ENCODE data around the gene ERFL. TPM values are rescaled to one million over a fixed set of nuclear protein-coding genes. Genes with fewer than 3 reads are reported as not detected.

ERFL gene
- total RNA-seq, 1 donor from 2014 or later = not detected

DNA sequence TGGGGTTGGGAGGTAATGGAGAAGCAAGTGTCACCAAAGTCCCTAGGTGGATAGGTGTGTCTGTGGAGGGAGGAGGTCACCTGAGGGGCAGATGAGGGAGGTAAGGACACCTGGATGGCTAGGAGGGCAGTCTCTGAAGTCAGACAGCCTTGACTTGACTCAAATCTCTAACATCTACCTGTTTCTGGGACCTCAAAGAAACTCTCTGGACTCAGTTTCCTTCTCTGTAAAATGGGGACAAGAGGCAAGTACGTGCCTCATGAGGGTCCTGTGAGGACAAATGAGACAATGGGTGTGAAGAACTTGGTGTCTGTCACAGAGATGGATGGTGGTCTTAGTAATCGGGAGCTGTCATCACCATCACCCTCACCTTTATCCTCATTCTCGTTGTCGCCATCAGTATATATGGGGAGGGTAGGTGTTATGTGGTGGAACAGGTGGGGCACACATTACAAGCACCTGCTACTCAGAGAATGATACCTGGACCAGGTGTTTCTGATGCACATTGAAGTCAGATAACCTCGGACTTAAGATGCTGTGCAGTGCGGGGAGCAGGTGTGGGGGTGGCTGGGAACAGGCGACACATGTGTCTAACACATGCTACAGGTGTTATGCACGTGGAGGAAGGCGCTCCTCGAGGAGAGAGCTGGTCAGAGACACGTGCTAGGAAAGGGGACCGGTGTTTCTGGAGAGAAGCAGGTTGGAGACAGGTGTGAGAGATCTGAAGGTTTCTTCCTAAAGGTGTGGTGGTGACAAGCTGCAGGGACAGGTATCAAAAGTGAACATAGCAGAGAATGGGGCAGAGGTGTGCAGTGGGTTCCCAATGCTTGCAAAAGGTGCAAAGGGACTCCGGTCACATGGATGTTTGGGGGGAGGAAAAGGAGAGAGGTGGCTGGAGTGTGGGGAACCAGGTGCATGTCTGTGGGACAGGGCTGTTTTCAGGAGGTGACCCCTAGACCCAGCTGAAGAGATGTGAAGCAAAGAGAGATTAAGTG, 3.8 kb downstream of the ERFL start:
- H3K4me3 ChIP-seq (ENCODE audit: low read depth, low read length) = no peak overlapping the region
- TF ChIP-seq, protein P1, sequence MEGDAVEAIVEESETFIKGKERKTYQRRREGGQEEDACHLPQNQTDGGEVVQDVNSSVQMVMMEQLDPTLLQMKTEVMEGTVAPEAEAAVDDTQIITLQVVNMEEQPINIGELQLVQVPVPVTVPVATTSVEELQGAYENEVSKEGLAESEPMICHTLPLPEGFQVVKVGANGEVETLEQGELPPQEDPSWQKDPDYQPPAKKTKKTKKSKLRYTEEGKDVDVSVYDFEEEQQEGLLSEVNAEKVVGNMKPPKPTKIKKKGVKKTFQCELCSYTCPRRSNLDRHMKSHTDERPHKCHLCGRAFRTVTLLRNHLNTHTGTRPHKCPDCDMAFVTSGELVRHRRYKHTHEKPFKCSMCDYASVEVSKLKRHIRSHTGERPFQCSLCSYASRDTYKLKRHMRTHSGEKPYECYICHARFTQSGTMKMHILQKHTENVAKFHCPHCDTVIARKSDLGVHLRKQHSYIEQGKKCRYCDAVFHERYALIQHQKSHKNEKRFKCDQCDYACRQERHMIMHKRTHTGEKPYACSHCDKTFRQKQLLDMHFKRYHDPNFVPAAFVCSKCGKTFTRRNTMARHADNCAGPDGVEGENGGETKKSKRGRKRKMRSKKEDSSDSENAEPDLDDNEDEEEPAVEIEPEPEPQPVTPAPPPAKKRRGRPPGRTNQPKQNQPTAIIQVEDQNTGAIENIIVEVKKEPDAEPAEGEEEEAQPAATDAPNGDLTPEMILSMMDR (IDR thresholded peaks at IDR 0.05; ENCODE audit: insufficient read depth, low read length, poor library complexity, severe bottlenecking) = no peak
- DNase-seq (ENCODE audit: low read depth) = no peak
- peaks cover 87% of the 10 kb centered on the region for H3K27me3 ChIP-seq (ENCODE audit: control insufficient read depth, insufficient read depth, low read length)
- no peaks in the 10 kb centered on the region for H3K36me3 ChIP-seq (ENCODE audit: control insufficient read depth, insufficient read depth, low read length)

DNA sequence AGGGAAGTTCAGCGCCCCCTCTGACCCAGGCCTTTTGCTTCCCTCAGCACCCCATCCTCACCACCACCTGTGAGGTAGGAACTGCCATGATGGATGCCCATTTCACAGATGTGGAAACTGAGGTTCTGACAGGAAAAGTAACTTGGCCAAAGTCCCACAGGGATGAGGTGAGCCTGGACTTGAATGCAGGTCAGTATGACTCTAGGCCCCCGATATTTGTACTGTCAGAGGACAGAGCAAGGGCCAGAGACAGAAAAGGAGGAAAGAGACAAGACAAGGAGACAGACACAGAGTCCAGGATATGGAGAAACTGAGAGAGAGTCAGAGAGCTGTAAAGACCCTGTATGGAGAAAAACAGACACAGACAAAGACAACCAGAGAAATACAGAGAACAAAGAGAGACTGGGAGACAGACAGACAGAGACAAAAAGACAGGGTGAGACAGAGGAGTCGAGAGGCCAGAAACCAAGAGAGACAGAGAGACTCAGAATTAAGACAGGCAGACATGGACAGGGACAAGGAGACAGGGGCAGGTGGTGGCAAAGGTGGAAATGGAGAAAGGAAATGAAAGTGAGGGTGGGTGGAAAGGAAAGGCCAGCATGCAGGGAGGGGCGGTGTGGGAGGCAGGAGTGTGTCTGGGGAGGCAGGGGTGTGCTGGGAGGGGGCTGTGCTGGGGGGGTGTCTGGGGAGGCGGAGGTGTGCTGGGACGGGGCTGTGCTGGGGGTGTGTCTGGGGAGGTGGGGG, 5.0 kb downstream of the ERFL start:
- H3K36me3 ChIP-seq (ENCODE audit: control insufficient read depth, insufficient read depth, low read length) = no peaks in the 10 kb centered on the region
- DNase-seq (ENCODE audit: low read depth) = no peak
- no peak overlapping the region for H3K4me3 ChIP-seq (ENCODE audit: low read depth, low read length)
- TF ChIP-seq, protein P1 (IDR thresholded peaks at IDR 0.05; ENCODE audit: insufficient read depth, low read length, poor library complexity, severe bottlenecking) = no peak
- peaks cover 86% of the 10 kb centered on the region for H3K27me3 ChIP-seq (ENCODE audit: control insufficient read depth, insufficient read depth, low read length)

DNA sequence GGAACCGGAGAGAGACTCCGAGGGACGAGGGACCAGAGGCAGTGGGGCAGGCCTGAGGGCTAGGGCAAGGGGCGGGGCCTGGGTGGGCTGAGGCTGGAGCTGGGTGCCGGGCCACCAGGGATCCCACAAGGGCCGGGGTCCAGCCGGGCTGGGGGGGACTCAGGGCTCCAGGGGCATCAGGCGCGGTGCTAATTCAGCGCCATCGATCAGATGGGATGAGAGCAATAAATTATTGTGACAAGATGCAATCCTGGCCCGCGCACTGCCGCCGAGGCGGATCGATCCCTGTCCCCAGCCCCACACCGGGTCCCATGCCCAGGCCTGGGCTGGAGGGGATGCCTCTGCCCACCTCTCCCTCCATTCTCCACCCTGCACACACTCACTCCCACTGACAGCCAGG, 5.7 kb downstream of the ERFL start:
- Histone ChIP-seq H3K27me3 (ENCODE audit: control insufficient read depth, insufficient read depth, low read length) (peaks cover 88% of the 10 kb centered on the region), H3K4me3 (ENCODE audit: low read depth, low read length) (no peak overlapping the region), H3K36me3 (ENCODE audit: control insufficient read depth, insufficient read depth, low read length) (no peaks in the 10 kb centered on the region)
- no peak for DNase-seq (ENCODE audit: low read depth)
- TF ChIP-seq, protein P1 (IDR thresholded peaks at IDR 0.05; ENCODE audit: insufficient read depth, low read length, poor library complexity, severe bottlenecking) = no peak

DNA sequence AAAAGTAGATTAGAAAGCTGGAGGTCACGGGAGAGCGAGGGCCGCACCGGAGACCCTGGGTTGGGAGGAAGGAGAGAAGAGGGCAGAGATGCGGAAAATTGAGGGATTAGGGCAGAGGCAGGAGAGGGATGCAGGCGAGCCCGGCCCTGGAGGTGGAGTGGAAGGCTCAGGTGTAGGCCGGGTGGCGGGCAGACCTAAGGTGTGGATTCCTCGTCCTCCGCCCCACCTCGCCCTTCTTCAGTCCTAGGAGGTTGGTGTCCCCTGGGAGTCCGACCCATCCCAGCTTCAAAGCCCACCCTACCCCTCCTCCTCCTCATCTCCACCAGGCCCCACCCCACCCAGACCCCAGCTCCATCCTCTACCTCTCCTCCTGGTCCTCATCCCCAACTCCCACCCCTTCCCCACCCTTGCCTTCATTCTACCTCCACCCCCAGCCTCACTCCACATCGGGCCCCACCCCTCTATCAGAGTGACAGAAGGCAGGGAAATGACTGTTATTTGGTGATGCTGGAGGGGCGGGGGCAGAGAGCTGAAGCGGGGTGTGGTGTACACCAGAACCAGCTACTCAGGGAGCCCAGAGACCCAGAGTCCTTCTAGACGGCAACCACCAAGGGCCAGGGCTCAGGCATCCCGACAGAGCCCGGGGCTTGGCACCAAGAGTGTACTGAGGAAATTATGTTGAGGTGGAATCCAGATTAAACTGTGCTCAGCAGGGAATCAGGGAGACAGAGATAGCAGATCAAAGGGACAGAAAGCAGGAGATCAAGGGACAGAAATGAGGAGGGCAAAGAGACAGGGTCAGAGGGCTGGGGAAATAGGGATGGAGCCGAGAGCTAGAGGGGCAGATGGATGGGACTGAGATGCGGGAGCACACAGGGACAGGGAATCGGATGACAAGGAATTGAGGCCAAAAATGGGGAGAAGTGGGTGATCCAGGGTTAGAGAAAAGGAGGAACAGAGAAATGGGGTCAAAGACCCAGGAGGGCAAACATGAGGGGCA, 6.4 kb downstream of the ERFL start:
- no peak overlapping the region for H3K4me3 ChIP-seq (ENCODE audit: low read depth, low read length)
- TF ChIP-seq, protein P1 (IDR thresholded peaks at IDR 0.05; ENCODE audit: insufficient read depth, low read length, poor library complexity, severe bottlenecking) = no peak
- no peak for DNase-seq (ENCODE audit: low read depth)
- H3K27me3 ChIP-seq (ENCODE audit: control insufficient read depth, insufficient read depth, low read length) = peaks cover 88% of the 10 kb centered on the region
- no peaks in the 10 kb centered on the region for H3K36me3 ChIP-seq (ENCODE audit: control insufficient read depth, insufficient read depth, low read length)

DNA sequence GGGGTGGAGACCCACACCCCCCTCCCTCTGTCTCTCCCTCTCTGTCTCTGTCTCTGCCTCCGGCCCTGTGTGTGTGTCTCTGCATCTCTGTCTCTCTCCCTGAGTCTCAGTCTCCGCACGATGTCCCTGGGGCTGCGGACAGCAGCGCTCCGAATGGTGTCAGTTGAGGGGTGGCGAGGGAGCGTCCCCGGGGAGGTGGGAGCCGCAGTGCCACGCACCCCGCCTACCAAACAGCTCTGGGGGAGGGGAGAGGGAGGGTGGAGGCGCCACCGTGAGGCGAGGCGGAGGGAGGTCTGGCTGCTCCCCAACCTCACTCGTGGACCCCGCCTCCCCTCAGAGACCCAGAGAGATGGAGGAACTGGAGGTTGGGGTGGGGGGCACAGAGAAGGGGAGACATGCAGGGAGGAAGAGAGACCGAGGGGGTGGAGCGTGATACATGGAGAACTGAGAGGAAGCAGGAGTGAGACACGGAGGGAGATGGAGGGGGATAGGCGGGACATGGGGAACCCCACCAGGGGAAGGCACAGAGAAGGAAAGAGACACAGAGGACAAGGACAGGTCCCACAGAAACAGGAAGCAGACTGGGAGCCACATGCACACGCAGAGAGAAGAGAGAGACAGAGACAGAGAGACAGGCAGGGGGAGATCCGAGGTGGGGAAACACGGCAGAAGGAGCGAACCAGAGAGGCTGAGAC, 7.2 kb downstream of the ERFL start:
- Histone ChIP-seq H3K36me3 (ENCODE audit: control insufficient read depth, insufficient read depth, low read length) (no peaks in the 10 kb centered on the region), H3K27me3 (ENCODE audit: control insufficient read depth, insufficient read depth, low read length) (peaks cover 88% of the 10 kb centered on the region), H3K4me3 (ENCODE audit: low read depth, low read length) (no peak overlapping the region)
- DNase-seq (ENCODE audit: low read depth) = no peak
- TF ChIP-seq, protein P1 (IDR thresholded peaks at IDR 0.05; ENCODE audit: insufficient read depth, low read length, poor library complexity, severe bottlenecking) = no peak
